KMS-11 (cell line): ENCODE results near the gene TCAF1.

Experiments
- H2AFZ ChIP-seq: fragments of 200-600 bp; sonication (generic); 2 replicates; pipeline ENCODE4 v1.6.1; 2016; ENCODE audit warnings: antibody characterized with exemption, mixed run types, low read depth
- H3K27ac ChIP-seq: fragments of 200-600 bp; sonication (generic); 2 replicates; pipeline ENCODE4 v1.6.1; 2016; ENCODE audit warnings: mild to moderate bottlenecking, mixed run types
- H3K27me3 ChIP-seq: fragments of 200-600 bp; sonication (generic); 2 replicates; pipeline ENCODE4 v1.6.1; 2017; ENCODE audit warnings: mild to moderate bottlenecking, low read depth, mixed run types, moderate library complexity; ENCODE audit not compliant: insufficient read depth
- H3K36me3 ChIP-seq: fragments of 200-600 bp; sonication (generic); 2 replicates; pipeline ENCODE4 v1.6.1; 2017; ENCODE audit warnings: mild to moderate bottlenecking, mixed run types; ENCODE audit not compliant: insufficient read depth
- H3K4me1 ChIP-seq: fragments of 200-600 bp; sonication (generic); 2 replicates; pipeline ENCODE4 v1.6.1; 2016; ENCODE audit warnings: mild to moderate bottlenecking, low read depth, mixed run types; ENCODE audit not compliant: poor library complexity, severe bottlenecking
- H3K4me2 ChIP-seq: fragments of 200-600 bp; sonication (generic); 2 replicates; pipeline ENCODE4 v1.7.0; 2016; ENCODE audit warnings: mild to moderate bottlenecking, mixed run types
- H3K4me3 ChIP-seq: fragments of 200-600 bp; sonication (generic); IDR thresholded peaks from 2 replicates; pipeline ENCODE4 v1.6.1; 2017; ENCODE audit warnings: low read depth, low read length, mixed read lengths; ENCODE audit not compliant: insufficient read depth
- H3K79me2 ChIP-seq: fragments of 200-600 bp; sonication (generic); 2 replicates; pipeline ENCODE4 v1.6.1; 2016; ENCODE audit warnings: low read depth, mixed run types; ENCODE audit not compliant: insufficient read depth
- H3K9ac ChIP-seq: fragments of 200-600 bp; sonication (generic); 2 replicates; pipeline ENCODE4 v1.6.1; 2016; ENCODE audit warnings: mild to moderate bottlenecking, mixed run types
- H4K20me1 ChIP-seq: fragments of 200-600 bp; sonication (generic); 2 replicates; pipeline ENCODE4 v1.6.1; 2016; ENCODE audit warnings: mild to moderate bottlenecking, mixed run types; ENCODE audit not compliant: insufficient read depth
- CTCF ChIP-seq: fragments of 200-600 bp; sonication (generic); conservative IDR thresholded peaks from 2 replicates; pipeline ENCODE4 v1.6.1; 2017; ENCODE audit warnings: low read depth, mild to moderate bottlenecking, antibody characterized with exemption, low read length, moderate library complexity, mixed read lengths

Gene TCAF1

GRCh38 chr7:143910473-143911248 is 8.7 kb upstream of the TCAF1 start:
- H3K36me3 ChIP-seq, result no peaks in the 10 kb centered on the region
- H4K20me1 ChIP-seq, result no peaks in the 10 kb centered on the region
- H3K4me1 ChIP-seq, result no peaks in the 10 kb centered on the region
- no peak overlapping the region for H3K4me3 ChIP-seq
- no peaks in the 10 kb centered on the region for H3K79me2 ChIP-seq
- H3K27me3 ChIP-seq, result no peaks in the 10 kb centered on the region
- TF ChIP-seq CTCF, result no peak
- no peak overlapping the region for H2AFZ ChIP-seq
- H3K9ac ChIP-seq, result no peak overlapping the region
- no peak overlapping the region for H3K4me2 ChIP-seq
- H3K27ac ChIP-seq, result no peak overlapping the region

GRCh38 chr7:143909863-143910262 is 7.9 kb upstream of the TCAF1 start:
- Histone ChIP-seq H3K4me1 (no peaks in the 10 kb centered on the region), H3K4me3 (no peak overlapping the region), H3K9ac (no peak overlapping the region), H3K4me2 (no peak overlapping the region), H4K20me1 (no peaks in the 10 kb centered on the region), H2AFZ (no peak overlapping the region), H3K27me3 (no peaks in the 10 kb centered on the region), H3K27ac (no peak overlapping the region), H3K79me2 (no peaks in the 10 kb centered on the region), H3K36me3 (no peaks in the 10 kb centered on the region)
- TF ChIP-seq CTCF, result no peak

GRCh38 chr7:143908120-143908519 is 6.1 kb upstream of the TCAF1 start:
- H3K27me3 ChIP-seq, result no peaks in the 10 kb centered on the region
- H3K9ac ChIP-seq, result no peak overlapping the region
- H3K4me1 ChIP-seq, result no peaks in the 10 kb centered on the region
- H3K4me2 ChIP-seq, result no peak overlapping the region
- H2AFZ ChIP-seq, result no peak overlapping the region
- H3K4me3 ChIP-seq, result no peak overlapping the region
- H3K27ac ChIP-seq, result no peak overlapping the region
- no peak for TF ChIP-seq CTCF
- H4K20me1 ChIP-seq, result no peaks in the 10 kb centered on the region
- H3K36me3 ChIP-seq, result no peaks in the 10 kb centered on the region
- H3K79me2 ChIP-seq, result no peaks in the 10 kb centered on the region

GRCh38 chr7:143906895-143907294 is 4.9 kb upstream of the TCAF1 start:
- Histone ChIP-seq H3K79me2 (no peaks in the 10 kb centered on the region), H3K27ac (no peak overlapping the region), H3K4me2 (no peak overlapping the region), H3K36me3 (no peaks in the 10 kb centered on the region), H2AFZ (no peak overlapping the region), H3K4me3 (no peak overlapping the region), H3K27me3 (no peaks in the 10 kb centered on the region), H3K9ac (no peak overlapping the region), H3K4me1 (peaks cover 2% of the 10 kb centered on the region), H4K20me1 (no peaks in the 10 kb centered on the region)
- TF ChIP-seq CTCF, result no peak
